NCI-H82 (cell line): ENCODE results near the gene VPS33A.
"Not testable (repeated sequence)": the region's sequence is repeated elsewhere in the genome, so short reads cannot be mapped to it uniquely, and the experiment has no call there.

Source experiments
- DNase-seq: peaks from one replicate; lab custom pipeline; 2025; lab: John Stamatoyannopoulos, UW

The VPS33A gene

GRCh38 chr12:122266230-122266901, at the start of gene VPS33A:
VPS33A (minus strand) TSS chr12:122266494; CDS start chr12:122266408, 86 bp downstream.
- peak; percentile 99 for DNase-seq

GRCh38 chr12:122312926-122313325, 46.6 kb upstream of the VPS33A start:
- DNase-seq: no peak

DNA sequence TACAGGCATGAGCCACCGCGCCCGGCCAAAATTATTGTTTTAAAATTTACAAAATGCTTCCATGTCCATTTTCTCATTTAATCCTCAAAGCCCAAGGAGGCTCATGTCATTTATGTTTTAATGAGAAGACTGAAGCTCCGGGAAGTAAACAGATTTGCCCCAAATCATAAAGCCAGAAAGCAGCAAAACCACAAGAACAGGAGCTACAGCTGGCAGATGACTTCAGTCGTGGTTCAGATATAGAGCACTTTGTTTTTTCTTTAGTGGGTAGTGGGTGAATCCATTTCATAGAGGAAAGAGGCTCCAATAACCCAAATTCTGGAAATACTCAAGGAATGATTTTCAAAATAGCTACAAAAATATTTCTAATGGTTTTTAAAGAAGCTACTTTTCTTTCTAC, 45.4 kb upstream of the VPS33A start:
- no peak for DNase-seq

DNA sequence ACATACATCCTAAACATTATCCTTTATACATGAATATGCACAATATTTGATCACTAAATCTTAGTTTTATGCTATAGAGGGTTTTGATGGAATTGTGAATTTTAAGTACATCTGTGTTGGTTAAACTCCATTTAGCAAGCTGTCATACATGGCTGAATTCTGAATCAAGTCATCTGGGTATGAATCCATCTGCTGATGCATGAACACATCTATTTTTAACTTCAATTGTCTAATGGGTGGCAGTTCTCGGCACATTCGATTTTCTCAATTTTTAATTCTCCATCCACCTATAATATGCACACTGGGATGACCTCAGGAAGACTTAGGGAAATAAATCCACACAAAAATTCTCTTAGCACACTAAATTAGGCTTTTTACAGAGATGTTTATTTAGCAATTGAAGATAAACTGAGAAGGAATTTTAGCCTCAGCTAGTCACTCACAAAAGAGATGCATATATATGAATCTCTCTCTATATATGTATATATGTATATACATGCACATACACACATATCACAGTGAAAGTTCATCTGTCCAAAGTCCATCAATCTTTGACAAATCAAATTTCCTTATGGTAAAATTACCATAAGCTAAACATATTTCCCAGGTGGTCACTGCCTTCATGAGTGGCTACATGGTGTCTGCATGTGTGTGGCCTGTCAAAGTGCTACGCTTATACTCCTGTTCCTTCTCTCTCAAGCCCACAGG, 44.5 kb upstream of the VPS33A start:
- DNase-seq: no peak

GRCh38 chr12:122309564-122310121, 43.3 kb upstream of the VPS33A start:
- DNase-seq: no peak

GRCh38 chr12:122308811-122309210, 42.5 kb upstream of the VPS33A start:
- no peak for DNase-seq

GRCh38 chr12:122306407-122306806, 40.1 kb upstream of the VPS33A start:
- no peak for DNase-seq

DNA sequence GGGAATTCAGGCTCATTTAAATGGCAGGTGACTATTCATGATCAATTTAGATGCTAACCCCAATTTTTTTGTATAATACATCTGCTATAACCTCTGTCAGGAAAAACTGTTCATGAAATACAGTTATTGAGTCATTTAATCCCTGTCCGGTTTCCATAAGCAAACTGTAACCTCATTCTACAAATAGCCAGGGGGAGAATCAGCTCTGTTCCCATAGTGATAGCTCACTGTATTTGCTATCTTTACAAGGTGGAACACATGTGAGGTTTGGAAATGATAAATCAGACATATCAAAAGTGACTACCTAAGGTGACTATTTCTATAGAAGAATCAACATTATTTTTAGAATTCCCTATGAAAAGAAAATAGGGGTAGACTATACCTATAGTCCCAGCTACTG, 38.6 kb upstream of the VPS33A start:
- DNase-seq: no peak

DNA sequence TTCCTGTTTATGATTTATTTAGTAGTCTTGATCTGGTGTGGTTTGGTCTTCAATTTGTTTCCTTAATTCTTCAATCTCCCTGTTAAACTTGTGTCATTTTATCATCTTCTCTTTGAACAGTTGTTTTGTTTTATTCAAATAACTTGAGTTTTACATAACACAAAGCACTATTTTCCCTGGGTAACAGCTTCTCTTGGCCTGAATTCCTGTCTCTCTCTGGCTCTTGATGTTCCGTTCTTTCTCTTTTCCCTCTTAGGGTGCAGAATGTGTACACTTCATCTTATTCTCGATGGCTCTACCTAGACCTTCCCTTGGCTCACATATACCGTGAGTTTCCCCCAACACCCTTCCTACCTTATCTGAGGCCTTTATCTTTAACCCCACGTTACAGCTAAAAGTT, 36.8 kb upstream of the VPS33A start:
- no peak for DNase-seq

GRCh38 chr12:122298071-122298748, 31.9 kb upstream of the VPS33A start:
- DNase-seq: no peak

DNA sequence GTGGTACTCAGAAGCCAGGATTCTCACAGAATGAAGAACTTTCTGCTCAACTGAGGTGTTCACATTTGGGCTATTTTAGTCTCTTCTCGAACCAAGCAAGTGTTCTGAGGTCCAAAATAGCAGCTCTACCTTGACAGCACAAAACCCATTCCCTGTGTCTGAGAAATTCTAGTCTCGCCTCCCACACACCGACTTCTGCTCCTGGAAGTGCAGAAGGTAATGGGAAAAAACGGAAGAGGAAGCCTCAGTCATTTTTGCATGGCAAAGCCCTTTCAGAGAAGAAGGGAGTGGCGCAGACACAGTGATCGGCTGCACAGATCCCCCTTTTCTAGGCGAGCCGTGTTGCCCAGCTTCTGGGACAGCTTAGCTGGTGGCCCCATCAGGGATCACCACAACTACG, 31.2 kb upstream of the VPS33A start:
- DNase-seq: no peak

- DNase-seq: no peak
Measured at GRCh38 chr12:122295877-122296276, 29.6 kb upstream of the VPS33A start.

DNA sequence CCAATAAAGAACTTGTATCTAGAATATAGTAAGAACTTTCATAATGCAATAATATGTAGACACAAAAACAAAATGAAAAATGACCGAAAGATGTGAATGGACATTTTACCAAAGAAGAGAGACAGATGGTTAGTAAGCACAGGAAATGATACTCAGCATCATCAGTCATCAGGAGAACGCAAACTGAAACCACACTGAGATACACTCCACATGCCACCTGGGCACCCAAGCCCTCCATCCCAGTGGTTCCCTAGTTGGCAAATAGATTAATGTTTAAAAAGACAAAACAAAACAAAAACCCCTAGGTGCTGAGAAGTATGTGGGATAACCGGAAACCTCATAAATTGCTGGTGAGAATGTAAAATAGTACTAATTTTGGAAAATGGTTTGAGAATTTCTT, 26.8 kb upstream of the VPS33A start:
- no peak for DNase-seq

- DNase-seq: no peak
Measured at GRCh38 chr12:122291431-122291830, 25.1 kb upstream of the VPS33A start.

- no peak for DNase-seq
Measured at GRCh38 chr12:122283680-122284079, 17.4 kb upstream of the VPS33A start.

- DNase-seq: peak; percentile 71
Measured at GRCh38 chr12:122282061-122282460, 15.8 kb upstream of the VPS33A start.

GRCh38 chr12:122276242-122276641, 9.9 kb upstream of the VPS33A start:
- no peak for DNase-seq

- DNase-seq: no peak
Measured at GRCh38 chr12:122275459-122275858, 9.2 kb upstream of the VPS33A start.

GRCh38 chr12:122265886-122266229, 436 bp downstream of the VPS33A start:
- peak; percentile 60 for DNase-seq

GRCh38 chr12:122265476-122265875, 818 bp downstream of the VPS33A start:
- DNase-seq: no peak

GRCh38 chr12:122260735-122261134, 5.6 kb downstream of the VPS33A start:
- not testable (repeated sequence) for DNase-seq

GRCh38 chr12:122258939-122259338, 7.4 kb downstream of the VPS33A start:
- not testable (repeated sequence) for DNase-seq

- not testable (repeated sequence) for DNase-seq
Measured at GRCh38 chr12:122258462-122258861, 7.8 kb downstream of the VPS33A start.
